K562 (cell line): ENCODE data around the gene KMO. TPM values are rescaled to one million over a fixed set of nuclear protein-coding genes. Genes with fewer than 3 reads are reported as not detected.

Experiments used
- ATF1 ChIP-seq, 2 experiments: fragments of 450-650 bp in 1 of 2; IDR thresholded peaks; 2 replicates each; pipeline ENCODE4 v1.6.1; 2016; ENCODE audit warnings: missing compliant biosample characterization in 1 of 2, missing genetic modification characterization in 1 of 2
- GTF2E2 ChIP-seq: fragments of 200-800 bp; sonication (Bioruptor generic); IDR thresholded peaks from 2 replicates; pipeline ENCODE4 v1.6.1; 2016; ENCODE audit warnings: missing genetic modification characterization, missing compliant biosample characterization
- MCM7 ChIP-seq, 2 experiments: fragments of 450-650 bp; IDR thresholded peaks; 2 replicates each; pipeline ENCODE4 v1.6.1; 2016 to 2018
- NR2F6 ChIP-seq: fragments of 450-650 bp; formaldehyde crosslinking; IDR thresholded peaks from 2 replicates; pipeline ENCODE4 v1.4.0; 2020; ENCODE audit warnings: mild to moderate bottlenecking
- RAD21 ChIP-seq, 2 experiments: fragments of 250-450 bp in 1 of 2; fragments of 450-650 bp in 1 of 2; sonication (Bioruptor Pico) in 1 of 2; formaldehyde crosslinking in 1 of 2; IDR thresholded peaks in 1 of 2; conservative IDR thresholded peaks in 1 of 2; 2 replicates each; pipeline versions ENCODE4 v1.4.0 to v1.8.0; 2020 to 2022; ENCODE audit warnings: mild to moderate bottlenecking in 2 of 2, moderate library complexity in 1 of 2
- RBBP5 ChIP-seq: fragments of 200-600 bp; sonication (generic); IDR thresholded peaks from 2 replicates; pipeline ENCODE4 v1.6.1; 2012; ENCODE audit warnings: borderline replicate concordance, mild to moderate bottlenecking, low read length, control low read depth, inconsistent platforms; ENCODE audit not compliant: insufficient read depth, poor library complexity, severe bottlenecking
- RNF2 ChIP-seq: sonication (generic); IDR thresholded peaks from 2 replicates; pipeline ENCODE4 v1.6.1; 2016
- WHSC1 ChIP-seq: IDR thresholded peaks from one replicate; pipeline ENCODE4 v1.6.1; 2012; ENCODE audit warnings: low read length, control low read depth, inconsistent platforms
- ZKSCAN8 ChIP-seq: fragments of 200-800 bp; sonication (Bioruptor generic); IDR thresholded peaks from 2 replicates; pipeline ENCODE4 v1.6.1; 2016; ENCODE audit warnings: missing genetic modification characterization, missing compliant biosample characterization
- ZNF282 ChIP-seq: sonication (generic); formaldehyde crosslinking; IDR thresholded peaks from 2 replicates; pipeline ENCODE4 v1.8.1; 2023; ENCODE audit warnings: missing genetic modification reagents
- polyA plus RNA-seq, 8 experiments: library from polyadenylated mRNA; depleted of rRNA in 4 of 8; stranded (reverse) in 5 of 8; unstranded in 3 of 8; fragments of >200 nt; fragmentation: Nextera tagmentation in 2 of 8; fragmentation: Illumina TruSeq in 1 of 8; extraction: Ambion mirVana in 2 of 8; extraction: Trizol in 1 of 8; gene quantifications; 2 replicates each; pipeline versions ENCODE4 v1.2.1 to v1.2.3, GENCODE V29; 2011 to 2014; ENCODE audit warnings: inconsistent platforms in 1 of 8, missing spikeins in 1 of 8
- total RNA-seq, 7 experiments: library from RNA; depleted of rRNA in 6 of 7; stranded (reverse); fragments of >200 nt in 6 of 7; fragmentation: Illumina TruSeq in 2 of 7; extraction: Trizol in 2 of 7; gene quantifications; 2 replicates each; pipeline versions ENCODE4 v1.2.1 to v1.2.3, GENCODE V29; 2011 to 2021; ENCODE audit warnings: low replicate concordance in 1 of 7
- TF ChIP-seq, protein P1 (sequence below): fragments of 200-800 bp; sonication (Bioruptor generic); IDR thresholded peaks from 2 replicates; pipeline ENCODE4 v1.6.1; 2016; ENCODE audit warnings: missing genetic modification characterization, missing compliant biosample characterization
- TF ChIP-seq, protein P2 (sequence below): sonication (generic); formaldehyde crosslinking; IDR thresholded peaks from 2 replicates; pipeline ENCODE4 v1.8.0; 2022; ENCODE audit warnings: mild to moderate bottlenecking, missing genetic modification reagents
- TF ChIP-seq, protein P3 (sequence below), 2 experiments: fragments of 450-650 bp; conservative IDR thresholded peaks; 2 replicates each; pipeline ENCODE4 v1.6.1; 2017; ENCODE audit warnings: mild to moderate bottlenecking in 2 of 2, moderate library complexity in 2 of 2

The KMO gene
- total and polyA plus RNA-seq, 9 of the 15 experiments (the other 6 are each of a cell fraction or from before 2014, with no cell fraction given), result 0.01 to 0.11 (median 0.01) TPM; not detected in 6

DNA sequence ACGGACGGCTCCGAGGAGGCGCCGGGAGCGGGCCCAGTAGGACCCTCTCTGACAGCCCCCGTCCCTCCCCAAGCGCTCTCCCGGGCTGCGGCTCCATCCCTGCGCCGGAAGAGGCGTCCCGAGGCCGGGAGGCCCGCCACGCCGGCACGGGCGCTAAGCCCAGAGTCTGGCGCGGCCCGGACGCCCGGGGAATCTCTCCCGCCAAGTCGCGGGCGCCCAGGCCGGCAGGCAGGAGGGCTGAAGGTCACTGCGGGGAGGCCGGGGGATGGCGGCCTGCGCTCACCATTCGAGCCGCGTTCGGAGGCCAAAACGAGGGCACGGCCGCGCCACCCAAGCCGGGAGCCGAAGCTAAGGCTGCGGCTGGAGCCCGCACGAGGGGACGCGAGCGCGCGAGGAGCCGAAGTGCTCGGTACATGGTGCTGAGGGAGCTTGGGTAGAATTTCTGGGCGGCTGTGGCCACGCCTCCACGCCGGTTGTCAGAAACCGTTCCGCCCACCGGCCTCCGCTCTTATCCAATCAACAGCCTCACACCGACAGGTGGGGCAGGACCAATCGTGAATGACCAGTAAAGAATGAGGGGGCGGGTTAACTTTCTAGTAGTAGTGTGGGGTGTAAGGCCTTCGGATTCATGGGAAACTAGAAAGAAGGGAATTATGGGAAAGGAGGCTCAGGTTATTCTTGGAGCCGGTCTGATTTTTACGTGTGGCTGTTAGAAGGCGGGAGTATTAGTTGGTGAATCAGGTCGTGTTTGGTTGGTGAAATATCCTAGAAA is 12.7 kb upstream of the KMO start, which contains the start of gene FH (continued):
- TF ChIP-seq, protein P1, sequence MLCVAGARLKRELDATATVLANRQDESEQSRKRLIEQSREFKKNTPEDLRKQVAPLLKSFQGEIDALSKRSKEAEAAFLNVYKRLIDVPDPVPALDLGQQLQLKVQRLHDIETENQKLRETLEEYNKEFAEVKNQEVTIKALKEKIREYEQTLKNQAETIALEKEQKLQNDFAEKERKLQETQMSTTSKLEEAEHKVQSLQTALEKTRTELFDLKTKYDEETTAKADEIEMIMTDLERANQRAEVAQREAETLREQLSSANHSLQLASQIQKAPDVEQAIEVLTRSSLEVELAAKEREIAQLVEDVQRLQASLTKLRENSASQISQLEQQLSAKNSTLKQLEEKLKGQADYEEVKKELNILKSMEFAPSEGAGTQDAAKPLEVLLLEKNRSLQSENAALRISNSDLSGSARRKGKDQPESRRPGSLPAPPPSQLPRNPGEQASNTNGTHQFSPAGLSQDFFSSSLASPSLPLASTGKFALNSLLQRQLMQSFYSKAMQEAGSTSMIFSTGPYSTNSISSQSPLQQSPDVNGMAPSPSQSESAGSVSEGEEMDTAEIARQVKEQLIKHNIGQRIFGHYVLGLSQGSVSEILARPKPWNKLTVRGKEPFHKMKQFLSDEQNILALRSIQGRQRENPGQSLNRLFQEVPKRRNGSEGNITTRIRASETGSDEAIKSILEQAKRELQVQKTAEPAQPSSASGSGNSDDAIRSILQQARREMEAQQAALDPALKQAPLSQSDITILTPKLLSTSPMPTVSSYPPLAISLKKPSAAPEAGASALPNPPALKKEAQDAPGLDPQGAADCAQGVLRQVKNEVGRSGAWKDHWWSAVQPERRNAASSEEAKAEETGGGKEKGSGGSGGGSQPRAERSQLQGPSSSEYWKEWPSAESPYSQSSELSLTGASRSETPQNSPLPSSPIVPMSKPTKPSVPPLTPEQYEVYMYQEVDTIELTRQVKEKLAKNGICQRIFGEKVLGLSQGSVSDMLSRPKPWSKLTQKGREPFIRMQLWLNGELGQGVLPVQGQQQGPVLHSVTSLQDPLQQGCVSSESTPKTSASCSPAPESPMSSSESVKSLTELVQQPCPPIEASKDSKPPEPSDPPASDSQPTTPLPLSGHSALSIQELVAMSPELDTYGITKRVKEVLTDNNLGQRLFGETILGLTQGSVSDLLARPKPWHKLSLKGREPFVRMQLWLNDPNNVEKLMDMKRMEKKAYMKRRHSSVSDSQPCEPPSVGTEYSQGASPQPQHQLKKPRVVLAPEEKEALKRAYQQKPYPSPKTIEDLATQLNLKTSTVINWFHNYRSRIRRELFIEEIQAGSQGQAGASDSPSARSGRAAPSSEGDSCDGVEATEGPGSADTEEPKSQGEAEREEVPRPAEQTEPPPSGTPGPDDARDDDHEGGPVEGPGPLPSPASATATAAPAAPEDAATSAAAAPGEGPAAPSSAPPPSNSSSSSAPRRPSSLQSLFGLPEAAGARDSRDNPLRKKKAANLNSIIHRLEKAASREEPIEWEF (CRISPR knock-in tag), result no peak
- no peak for TF ChIP-seq RAD21 (CRISPR knock-in tag; conservative IDR thresholded peaks at IDR 0.05 in 1 of 2, IDR thresholded peaks at IDR 0.05 in 1 of 2)
- peak; percentile 95 for TF ChIP-seq RBBP5
- no peak for TF ChIP-seq MCM7 (IDR thresholded peaks at IDR 0.05)
- TF ChIP-seq ATF1 (CRISPR knock-in tag; IDR thresholded peaks at IDR 0.05), result no peak
- peak; percentile 87 for TF ChIP-seq ATF1 (tag; IDR thresholded peaks at IDR 0.05)
- TF ChIP-seq ZKSCAN8 (CRISPR knock-in tag), result no peak
- TF ChIP-seq, protein P2, sequence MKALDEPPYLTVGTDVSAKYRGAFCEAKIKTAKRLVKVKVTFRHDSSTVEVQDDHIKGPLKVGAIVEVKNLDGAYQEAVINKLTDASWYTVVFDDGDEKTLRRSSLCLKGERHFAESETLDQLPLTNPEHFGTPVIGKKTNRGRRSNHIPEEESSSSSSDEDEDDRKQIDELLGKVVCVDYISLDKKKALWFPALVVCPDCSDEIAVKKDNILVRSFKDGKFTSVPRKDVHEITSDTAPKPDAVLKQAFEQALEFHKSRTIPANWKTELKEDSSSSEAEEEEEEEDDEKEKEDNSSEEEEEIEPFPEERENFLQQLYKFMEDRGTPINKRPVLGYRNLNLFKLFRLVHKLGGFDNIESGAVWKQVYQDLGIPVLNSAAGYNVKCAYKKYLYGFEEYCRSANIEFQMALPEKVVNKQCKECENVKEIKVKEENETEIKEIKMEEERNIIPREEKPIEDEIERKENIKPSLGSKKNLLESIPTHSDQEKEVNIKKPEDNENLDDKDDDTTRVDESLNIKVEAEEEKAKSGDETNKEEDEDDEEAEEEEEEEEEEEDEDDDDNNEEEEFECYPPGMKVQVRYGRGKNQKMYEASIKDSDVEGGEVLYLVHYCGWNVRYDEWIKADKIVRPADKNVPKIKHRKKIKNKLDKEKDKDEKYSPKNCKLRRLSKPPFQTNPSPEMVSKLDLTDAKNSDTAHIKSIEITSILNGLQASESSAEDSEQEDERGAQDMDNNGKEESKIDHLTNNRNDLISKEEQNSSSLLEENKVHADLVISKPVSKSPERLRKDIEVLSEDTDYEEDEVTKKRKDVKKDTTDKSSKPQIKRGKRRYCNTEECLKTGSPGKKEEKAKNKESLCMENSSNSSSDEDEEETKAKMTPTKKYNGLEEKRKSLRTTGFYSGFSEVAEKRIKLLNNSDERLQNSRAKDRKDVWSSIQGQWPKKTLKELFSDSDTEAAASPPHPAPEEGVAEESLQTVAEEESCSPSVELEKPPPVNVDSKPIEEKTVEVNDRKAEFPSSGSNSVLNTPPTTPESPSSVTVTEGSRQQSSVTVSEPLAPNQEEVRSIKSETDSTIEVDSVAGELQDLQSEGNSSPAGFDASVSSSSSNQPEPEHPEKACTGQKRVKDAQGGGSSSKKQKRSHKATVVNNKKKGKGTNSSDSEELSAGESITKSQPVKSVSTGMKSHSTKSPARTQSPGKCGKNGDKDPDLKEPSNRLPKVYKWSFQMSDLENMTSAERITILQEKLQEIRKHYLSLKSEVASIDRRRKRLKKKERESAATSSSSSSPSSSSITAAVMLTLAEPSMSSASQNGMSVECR (CRISPR knock-in tag), result no peak; the same call in 1 of the 2 replicates
- no peak for TF ChIP-seq ZNF282
- no peak for TF ChIP-seq WHSC1
- TF ChIP-seq, protein P3, sequence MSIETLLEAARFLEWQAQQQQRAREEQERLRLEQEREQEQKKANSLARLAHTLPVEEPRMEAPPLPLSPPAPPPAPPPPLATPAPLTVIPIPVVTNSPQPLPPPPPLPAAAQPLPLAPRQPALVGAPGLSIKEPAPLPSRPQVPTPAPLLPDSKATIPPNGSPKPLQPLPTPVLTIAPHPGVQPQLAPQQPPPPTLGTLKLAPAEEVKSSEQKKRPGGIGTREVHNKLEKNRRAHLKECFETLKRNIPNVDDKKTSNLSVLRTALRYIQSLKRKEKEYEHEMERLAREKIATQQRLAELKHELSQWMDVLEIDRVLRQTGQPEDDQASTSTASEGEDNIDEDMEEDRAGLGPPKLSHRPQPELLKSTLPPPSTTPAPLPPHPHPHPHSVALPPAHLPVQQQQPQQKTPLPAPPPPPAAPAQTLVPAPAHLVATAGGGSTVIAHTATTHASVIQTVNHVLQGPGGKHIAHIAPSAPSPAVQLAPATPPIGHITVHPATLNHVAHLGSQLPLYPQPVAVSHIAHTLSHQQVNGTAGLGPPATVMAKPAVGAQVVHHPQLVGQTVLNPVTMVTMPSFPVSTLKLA (conservative IDR thresholded peaks at IDR 0.05), result peak; percentile 81 to 89
- TF ChIP-seq GTF2E2, result 0 out of 2 replicates have a peak, but pooled peaks have one; percentile 34
- no peak for TF ChIP-seq NR2F6 (CRISPR knock-in tag)
- peak; percentile 7; the same call in 1 of the 2 replicates for TF ChIP-seq RNF2
